Measurements from ENCODE around the gene MINDY4. TPM values are rescaled to one million over a fixed set of nuclear protein-coding genes. Genes with fewer than 3 reads are reported as not detected.

MINDY4 gene
- total and polyA plus RNA-seq, 2 of the 13 experiments (the other 11 are each of a cell fraction or from before 2014, with no cell fraction given), result not detected

DNA sequence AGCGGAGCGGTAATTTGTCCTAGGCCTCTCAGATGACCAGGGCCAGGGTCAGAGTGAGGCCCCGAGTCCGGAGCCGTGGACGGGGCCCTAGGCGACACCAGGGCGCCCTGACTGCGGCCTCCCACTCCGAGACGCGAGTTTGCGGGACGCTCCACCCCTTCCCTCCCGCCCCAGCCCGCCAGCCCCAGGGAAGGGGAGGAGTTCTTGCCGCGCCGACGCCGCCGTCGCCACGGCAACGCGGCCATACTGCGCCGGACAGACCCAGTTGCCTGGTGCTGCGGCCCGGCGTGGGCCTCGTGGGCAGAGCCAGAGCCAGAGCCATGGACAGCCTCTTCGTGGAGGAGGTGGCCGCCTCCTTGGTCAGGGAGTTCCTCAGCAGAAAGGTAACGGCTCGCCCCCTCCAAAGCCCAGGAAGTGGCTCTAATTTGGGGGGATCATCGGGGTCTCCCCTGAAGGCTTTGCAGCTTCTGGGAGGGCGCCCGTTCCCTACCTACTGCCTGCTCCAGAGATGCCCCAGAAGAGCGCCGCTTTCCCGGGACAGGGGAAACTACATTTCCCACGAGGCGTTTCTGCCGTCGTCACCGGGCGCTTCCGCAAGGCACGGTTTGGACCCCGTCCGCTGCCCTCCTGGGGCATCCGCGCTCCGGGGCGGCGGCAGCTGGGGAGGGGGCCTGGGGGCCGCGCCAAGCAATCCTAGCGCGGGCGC, at the start of gene MINDY4 (continued):
- TF ChIP-seq GABPB1 (CRISPR knock-in tag; IDR thresholded peaks at IDR 0.05) (peak; percentile 94), MXD4 (CRISPR knock-in tag; IDR thresholded peaks at IDR 0.05) (no peak), ELF3 (CRISPR knock-in tag; IDR thresholded peaks at IDR 0.05) (no peak), XRCC5 (optimal IDR thresholded peaks at IDR 0.05; ENCODE audit: low read length) (no peak), ZZZ3 (CRISPR knock-in tag; IDR thresholded peaks at IDR 0.05; ENCODE audit: borderline replicate concordance) (no peak), ZNF431 (CRISPR knock-in tag; IDR thresholded peaks at IDR 0.05; ENCODE audit: borderline replicate concordance, low read depth) (no peak), ZFX (CRISPR knock-in tag; IDR thresholded peaks at IDR 0.05; ENCODE audit: low read depth) (no peak)
- TF ChIP-seq, protein P1, sequence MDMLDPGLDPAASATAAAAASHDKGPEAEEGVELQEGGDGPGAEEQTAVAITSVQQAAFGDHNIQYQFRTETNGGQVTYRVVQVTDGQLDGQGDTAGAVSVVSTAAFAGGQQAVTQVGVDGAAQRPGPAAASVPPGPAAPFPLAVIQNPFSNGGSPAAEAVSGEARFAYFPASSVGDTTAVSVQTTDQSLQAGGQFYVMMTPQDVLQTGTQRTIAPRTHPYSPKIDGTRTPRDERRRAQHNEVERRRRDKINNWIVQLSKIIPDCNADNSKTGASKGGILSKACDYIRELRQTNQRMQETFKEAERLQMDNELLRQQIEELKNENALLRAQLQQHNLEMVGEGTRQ (IDR thresholded peaks at IDR 0.05; ENCODE audit: low read depth, low read length), result no peak
- TF ChIP-seq, protein P1 (CRISPR knock-in tag; IDR thresholded peaks at IDR 0.05; ENCODE audit: borderline replicate concordance), result no peak
- TF ChIP-seq, protein P2, sequence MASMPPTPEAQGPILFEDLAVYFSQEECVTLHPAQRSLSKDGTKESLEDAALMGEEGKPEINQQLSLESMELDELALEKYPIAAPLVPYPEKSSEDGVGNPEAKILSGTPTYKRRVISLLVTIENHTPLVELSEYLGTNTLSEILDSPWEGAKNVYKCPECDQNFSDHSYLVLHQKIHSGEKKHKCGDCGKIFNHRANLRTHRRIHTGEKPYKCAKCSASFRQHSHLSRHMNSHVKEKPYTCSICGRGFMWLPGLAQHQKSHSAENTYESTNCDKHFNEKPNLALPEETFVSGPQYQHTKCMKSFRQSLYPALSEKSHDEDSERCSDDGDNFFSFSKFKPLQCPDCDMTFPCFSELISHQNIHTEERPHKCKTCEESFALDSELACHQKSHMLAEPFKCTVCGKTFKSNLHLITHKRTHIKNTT (CRISPR knock-in tag; IDR thresholded peaks at IDR 0.05), result no peak

DNA sequence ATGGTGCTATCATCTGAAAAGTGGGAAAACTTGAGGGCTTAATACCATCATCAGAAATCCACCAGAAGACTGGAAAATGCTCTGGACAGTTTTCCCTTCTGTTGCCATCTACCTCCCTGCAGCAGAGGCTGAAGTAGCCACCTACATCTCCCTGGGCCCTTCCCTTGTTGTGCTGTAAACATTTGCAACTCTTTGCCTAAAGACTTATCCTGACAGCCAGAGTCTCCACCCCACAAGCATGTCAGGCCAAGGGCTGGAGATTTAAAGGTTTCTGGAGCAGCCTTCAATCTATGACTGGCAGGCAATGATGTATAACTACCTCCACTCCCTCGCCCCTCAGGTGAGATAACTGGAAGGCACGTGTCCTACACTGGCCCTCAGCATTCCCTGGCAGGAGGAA, 49.0 kb upstream of the MINDY4 start:
- Histone ChIP-seq H3K36me3 (replicated peaks in 1 of 2; ENCODE audit: control insufficient read depth in 1 of 2, insufficient read depth in 2 of 2, low read length in 2 of 2) (no peaks in the 10 kb centered on the region), H3K27ac (ENCODE audit: extremely low read length, insufficient read depth, low read length) (no peak overlapping the region), H3K4me2 (ENCODE audit: low read depth, low read length) (no peak overlapping the region), H2AFZ (ENCODE audit: low read length) (no peak overlapping the region), H3K9ac (ENCODE audit: insufficient read depth, low read depth, low read length) (no peak overlapping the region), H4K20me1 (ENCODE audit: insufficient read depth, low read length) (no peaks in the 10 kb centered on the region), H3K9me3 (ENCODE audit: low read length) (peaks cover 21% of the 10 kb centered on the region), H3K27me3 (ENCODE audit: control insufficient read depth in 1 of 2, insufficient read depth in 2 of 2, low read length in 2 of 2) (peaks cover 4 to 6% of the 10 kb centered on the region in 2 experiments; a peak in 2 of 5 replicates), H3K4me3 (replicated peaks in 1 of 3; ENCODE audit: insufficient read depth in 1 of 3, low read depth in 2 of 3, low read length in 3 of 3) (no peak overlapping the region), H3K79me2 (ENCODE audit: insufficient read depth, low read length) (no peaks in the 10 kb centered on the region), H3K4me1 (ENCODE audit: insufficient read depth, low read length) (no peaks in the 10 kb centered on the region)
- DNase-seq (ENCODE audit: low spot score), result no peak
- no peak for ATAC-seq
- in situ Hi-C loops (cut with HindIII; ENCODE audit: extremely low pct_ligation_motif_present, low pct_unique_long_range_greater_than_20kb), result no loop called here
- TF ChIP-seq ZMYM3 (CRISPR knock-in tag; IDR thresholded peaks at IDR 0.05) (no peak), AHR (CRISPR knock-in tag; IDR thresholded peaks at IDR 0.05) (no peak), TRIM24 (CRISPR knock-in tag; IDR thresholded peaks at IDR 0.05) (no peak), ZNF644 (CRISPR knock-in tag; IDR thresholded peaks at IDR 0.05; ENCODE audit: low read depth) (no peak), SOX13 (IDR thresholded peaks at IDR 0.05) (no peak), SOX13 (CRISPR knock-in tag; conservative IDR thresholded peaks at IDR 0.05 in 1 of 2, IDR thresholded peaks at IDR 0.05 in 1 of 2) (no peak)
- FAIRE-seq, result no peak
- intact Hi-C loops (cut with micrococcal nuclease; ENCODE audit: unreplicated experiment), result no loop called here
- no TSS peak for BruUV-seq (replicated peaks)
- ChIA-PET POLR2A (no interaction called here), CTCF (ENCODE audit: low intra/inter-chr PET ratio, low total read pairs) (no interaction called here)
- 0% methylated on average over 2 of the region's 2 CpGs for WGBS (ENCODE audit: low lambda C conversion rate)

All from HepG2 (cell line).